Measurements from ENCODE around the gene CNOT9. TPM values are rescaled to one million over a fixed set of nuclear protein-coding genes. Genes with fewer than 3 reads are reported as not detected.
A peak's percentile ranks its signal among the peaks of the same experiment; 100 is the strongest.

CNOT9 gene
- total RNA-seq, 2 donors from 2014 or later: 12.9 to 17.6 TPM

DNA sequence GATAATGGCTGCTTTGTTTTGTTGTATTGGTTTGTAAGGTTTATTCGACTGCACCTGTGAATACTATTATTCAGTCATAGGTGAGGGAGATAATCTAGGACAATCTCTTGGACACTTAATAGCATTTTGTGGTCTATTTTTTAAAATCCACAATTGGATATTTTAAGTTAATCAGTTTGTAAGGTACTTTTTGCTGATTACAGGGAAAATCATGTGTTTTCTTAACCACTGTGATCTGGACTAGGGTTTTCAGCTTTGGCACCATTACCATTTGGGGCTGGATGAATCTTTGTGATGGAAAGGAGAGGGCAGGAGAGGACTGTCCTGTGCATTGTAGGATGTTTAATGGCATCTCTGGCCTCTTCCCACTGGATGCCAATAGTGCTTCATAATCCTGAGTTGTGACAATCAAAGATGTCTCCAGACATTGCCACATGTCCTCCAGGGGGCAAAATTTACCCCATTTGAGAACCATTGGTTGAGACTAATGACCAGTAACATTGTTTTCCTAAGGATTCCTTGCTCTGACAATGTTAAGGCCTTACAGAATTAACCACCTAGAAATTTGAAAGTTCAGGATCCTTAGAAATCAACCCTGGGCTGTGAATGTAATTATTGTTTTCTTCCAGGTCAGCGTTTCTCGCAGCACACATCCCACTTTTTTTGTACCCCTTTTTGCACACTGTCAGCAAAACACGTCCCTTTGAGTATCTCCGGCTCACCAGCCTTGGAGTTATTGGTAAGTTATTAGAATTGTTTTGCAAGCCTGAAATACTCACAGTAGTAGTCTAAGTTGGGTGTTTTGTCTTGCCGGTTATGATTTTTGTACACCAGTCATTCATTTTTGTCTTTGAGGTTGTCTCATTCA is 15.6 kb downstream of the CNOT9 start:
- no peaks in the 10 kb centered on the region for H3K27me3 ChIP-seq
- H3K4me1 ChIP-seq: no peaks in the 10 kb centered on the region
- 94 to 96% methylated on average over 6 of the region's 6 CpGs for WGBS, 2 donors
- no peak overlapping the region for H3K27ac ChIP-seq
- TF ChIP-seq POLR2A (IDR thresholded peaks at IDR 0.05): no peak
- TF ChIP-seq, protein P1, sequence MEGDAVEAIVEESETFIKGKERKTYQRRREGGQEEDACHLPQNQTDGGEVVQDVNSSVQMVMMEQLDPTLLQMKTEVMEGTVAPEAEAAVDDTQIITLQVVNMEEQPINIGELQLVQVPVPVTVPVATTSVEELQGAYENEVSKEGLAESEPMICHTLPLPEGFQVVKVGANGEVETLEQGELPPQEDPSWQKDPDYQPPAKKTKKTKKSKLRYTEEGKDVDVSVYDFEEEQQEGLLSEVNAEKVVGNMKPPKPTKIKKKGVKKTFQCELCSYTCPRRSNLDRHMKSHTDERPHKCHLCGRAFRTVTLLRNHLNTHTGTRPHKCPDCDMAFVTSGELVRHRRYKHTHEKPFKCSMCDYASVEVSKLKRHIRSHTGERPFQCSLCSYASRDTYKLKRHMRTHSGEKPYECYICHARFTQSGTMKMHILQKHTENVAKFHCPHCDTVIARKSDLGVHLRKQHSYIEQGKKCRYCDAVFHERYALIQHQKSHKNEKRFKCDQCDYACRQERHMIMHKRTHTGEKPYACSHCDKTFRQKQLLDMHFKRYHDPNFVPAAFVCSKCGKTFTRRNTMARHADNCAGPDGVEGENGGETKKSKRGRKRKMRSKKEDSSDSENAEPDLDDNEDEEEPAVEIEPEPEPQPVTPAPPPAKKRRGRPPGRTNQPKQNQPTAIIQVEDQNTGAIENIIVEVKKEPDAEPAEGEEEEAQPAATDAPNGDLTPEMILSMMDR (IDR thresholded peaks at IDR 0.05): no peak
- peaks cover 7 to 17% of the 10 kb centered on the region in 2 donors for H3K36me3 ChIP-seq (replicated peaks in 1 of 2; ENCODE audit: insufficient read depth in 1 of 2, low read depth in 2 of 2)
- ATAC-seq (no peak), DNase-seq (no peak)
- no peaks in the 10 kb centered on the region for H3K9me3 ChIP-seq
- H3K4me3 ChIP-seq: no peak overlapping the region
- intact Hi-C loops (cut with DNase I): no loop called here

DNA sequence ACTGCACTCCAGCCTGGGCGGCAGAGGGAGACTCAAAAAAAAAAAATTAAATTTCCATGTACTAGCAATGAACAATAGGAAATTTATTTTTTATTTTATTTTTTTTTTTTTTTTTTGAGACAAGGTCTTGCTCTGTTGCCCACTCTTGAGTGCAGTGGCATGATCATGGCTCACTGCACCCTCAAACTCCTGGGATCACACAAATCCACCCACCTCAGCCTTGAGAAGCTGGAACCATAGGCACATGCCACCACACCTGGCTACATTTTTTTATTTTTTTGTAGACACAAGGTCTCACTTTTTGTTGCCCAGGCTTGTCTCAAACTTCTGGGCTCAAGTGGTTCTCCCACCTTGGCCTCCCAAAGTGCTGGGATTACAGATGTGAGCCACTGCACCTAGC is 16.9 kb downstream of the CNOT9 start:
- no peak for TF ChIP-seq POLR2A (IDR thresholded peaks at IDR 0.05)
- intact Hi-C loops (cut with DNase I): no loop called here

DNA sequence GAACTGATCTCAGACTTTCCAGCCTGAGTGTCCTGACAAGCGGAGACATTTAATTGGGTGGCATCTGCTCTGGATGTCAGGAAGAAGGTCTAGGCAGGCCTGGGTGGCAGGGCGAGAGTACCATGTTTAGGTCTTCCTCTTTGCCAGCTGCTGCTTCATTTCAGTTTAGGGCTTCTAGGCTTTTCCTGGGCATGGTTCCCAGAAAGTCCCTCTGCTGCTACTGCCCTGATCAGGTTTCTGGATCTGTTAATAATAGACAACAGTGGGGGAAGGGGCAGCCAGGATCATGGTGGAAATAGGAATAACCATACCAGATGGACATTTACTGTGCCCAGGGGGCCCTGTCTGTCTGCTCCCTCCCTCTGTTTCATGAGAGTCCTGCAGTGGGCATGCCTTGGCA is 36.8 kb downstream of the CNOT9 start:
- 78 to 100% methylated on average over 1 to 2 of the region's 2 CpGs for WGBS, 2 donors
- peak in 2 of 4 donors; percentile 15 to 27 for DNase-seq
- H3K27ac ChIP-seq: no peak overlapping the region
- TF ChIP-seq, protein P1 (IDR thresholded peaks at IDR 0.05): no peak
- TF ChIP-seq POLR2A (IDR thresholded peaks at IDR 0.05): no peak
- no peak for ATAC-seq
- H3K4me3 ChIP-seq: no peak overlapping the region
- no peaks in the 10 kb centered on the region for H3K36me3 ChIP-seq (replicated peaks in 1 of 2; ENCODE audit: insufficient read depth in 1 of 2, low read depth in 2 of 2)
- peaks cover 7% of the 10 kb centered on the region for H3K4me1 ChIP-seq
- intact Hi-C loops (cut with DNase I): no loop called here
- H3K9me3 ChIP-seq: no peaks in the 10 kb centered on the region
- no peaks in the 10 kb centered on the region for H3K27me3 ChIP-seq

More for the DNA sequence above, 16.9 kb downstream of the CNOT9 start:
- Histone ChIP-seq H3K4me1 (no peaks in the 10 kb centered on the region), H3K9me3 (no peaks in the 10 kb centered on the region), H3K27ac (no peak overlapping the region), H3K36me3 (replicated peaks in 1 of 2; ENCODE audit: insufficient read depth in 1 of 2, low read depth in 2 of 2) (peaks cover 10 to 23% of the 10 kb centered on the region in 2 donors), H3K27me3 (no peaks in the 10 kb centered on the region), H3K4me3 (no peak overlapping the region)
- WGBS, 2 donors: 94 to 100% methylated on average over 1 of the region's 1 CpG
- ATAC-seq (no peak), DNase-seq (no peak)

DNA sequence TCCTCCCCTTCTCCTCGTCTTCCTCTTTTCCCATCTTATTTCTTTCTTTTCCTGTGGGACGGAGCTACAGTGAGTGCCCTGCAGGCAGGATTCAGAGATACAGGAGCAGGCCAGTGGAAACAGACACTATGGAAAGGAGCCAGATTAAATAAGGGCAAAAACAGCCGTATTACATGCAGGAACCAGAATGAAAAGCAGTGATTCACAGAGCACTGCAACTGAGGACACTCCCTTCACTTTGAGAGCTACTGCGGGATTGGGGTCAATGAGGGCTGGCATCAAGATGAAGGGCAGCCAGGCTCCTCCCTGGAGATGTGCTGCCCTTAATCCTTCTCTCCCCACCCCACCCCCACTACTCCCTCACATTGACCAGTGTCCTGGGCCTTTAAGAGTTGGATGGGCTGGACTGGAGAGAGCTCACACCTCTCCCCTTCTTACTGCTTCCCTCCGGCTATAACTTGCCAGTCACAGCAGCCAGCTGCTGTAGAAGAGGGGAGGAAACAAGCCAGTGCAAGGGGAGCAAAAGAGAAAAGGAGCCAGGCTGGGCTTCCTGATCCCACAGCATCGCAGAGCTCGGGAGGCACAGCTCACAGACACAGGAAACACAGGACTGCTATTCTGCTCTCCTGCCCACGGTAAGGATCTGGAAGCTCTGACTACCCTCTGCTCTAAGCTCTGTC is 38.9 kb downstream of the CNOT9 start, which contains the start of gene PLCD4:
PLCD4 (plus strand) TSS at position 464 of the 680 bp plus-strand sequence. CDS start 7,841 bp downstream, outside the sequence.
- DNase-seq (peak in 1 of 4 donors; percentile 8), ATAC-seq (no peak)
- no peaks in the 10 kb centered on the region for H3K27me3 ChIP-seq
- H3K36me3 ChIP-seq (replicated peaks in 1 of 2; ENCODE audit: insufficient read depth in 1 of 2, low read depth in 2 of 2): no peaks in the 10 kb centered on the region
- no peaks in the 10 kb centered on the region for H3K9me3 ChIP-seq
- H3K27ac ChIP-seq: no peak within 1 kb of the TSS
- intact Hi-C loops (cut with DNase I): no loop called here
- WGBS, 2 donors: 27 to 34% methylated on average over 8 of the region's 8 CpGs
- H3K4me3 ChIP-seq: no peak within 1 kb of the TSS
- peaks cover 7% of the 10 kb centered on the region for H3K4me1 ChIP-seq
- TF ChIP-seq POLR2A (IDR thresholded peaks at IDR 0.05): no peak
- TF ChIP-seq, protein P1 (IDR thresholded peaks at IDR 0.05): no peak

DNA sequence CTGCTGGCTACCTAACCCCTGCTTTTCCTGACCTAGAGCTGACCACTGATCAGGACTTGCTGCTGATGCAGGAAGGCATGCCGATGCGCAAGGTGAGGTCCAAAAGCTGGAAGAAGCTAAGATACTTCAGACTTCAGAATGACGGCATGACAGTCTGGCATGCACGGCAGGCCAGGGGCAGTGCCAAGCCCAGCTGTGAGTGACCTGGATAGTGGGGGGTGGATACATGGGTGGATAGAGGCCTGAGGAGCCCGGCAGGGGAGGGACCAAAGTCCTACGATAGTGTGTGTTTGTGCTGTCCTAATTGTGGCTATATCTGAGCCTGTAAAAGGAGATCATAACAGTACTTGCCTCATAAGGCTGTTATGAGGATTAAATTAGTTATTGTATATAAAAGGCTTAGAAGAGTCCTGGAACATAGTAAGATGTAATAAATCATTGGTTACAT is 47.3 kb downstream of the CNOT9 start:
- no peaks in the 10 kb centered on the region for H3K36me3 ChIP-seq (replicated peaks in 1 of 2; ENCODE audit: insufficient read depth in 1 of 2, low read depth in 2 of 2)
- DNase-seq (no peak), ATAC-seq (no peak)
- H3K4me3 ChIP-seq: no peak overlapping the region
- TF ChIP-seq, protein P1 (IDR thresholded peaks at IDR 0.05): no peak
- no peak for TF ChIP-seq POLR2A (IDR thresholded peaks at IDR 0.05)
- H3K27me3 ChIP-seq: no peaks in the 10 kb centered on the region
- H3K9me3 ChIP-seq: no peaks in the 10 kb centered on the region
- 71% methylated on average over 4 to 6 of the region's 6 CpGs for WGBS, 2 donors
- no peak overlapping the region for H3K27ac ChIP-seq
- H3K4me1 ChIP-seq: no peaks in the 10 kb centered on the region
- intact Hi-C loops (cut with DNase I): no loop called here

Data from body of pancreas (tissue), 4 donors.